GM23338 (cell line): ENCODE data around the gene ARHGAP19. TPM values are rescaled to one million over a fixed set of nuclear protein-coding genes. Genes with fewer than 3 reads are reported as not detected.

ENCODE experiments used
- ATAC-seq: fragments of 200-7000 bp; cut with Tn5 transposase; 3 replicates; pipeline ENCODE4 v1.9.1; 2020
- DNase-seq: peaks from one replicate; pipeline ENCODE4 v3.0.0-alpha.2; 2015; ENCODE audit warnings: low spot score
- H2AFZ ChIP-seq: fragments of 200-600 bp; sonication (generic); 2 replicates; pipeline ENCODE4 v1.8.0; 2016; ENCODE audit warnings: antibody characterized with exemption, mild to moderate bottlenecking, moderate library complexity
- H3F3A ChIP-seq: fragments of 200-600 bp; sonication (generic); replicated peaks from 2 replicates; pipeline ENCODE4 v1.8.0; 2017; ENCODE audit warnings: antibody characterized with exemption, mixed run types, low read depth
- H3K27ac ChIP-seq: fragments of 200-600 bp; sonication (generic); 2 replicates; pipeline ENCODE4 v1.6.1; 2016; ENCODE audit warnings: low read depth
- H3K27me3 ChIP-seq: fragments of 200-600 bp; sonication (generic); 2 replicates; pipeline ENCODE4 v1.8.0; 2016; ENCODE audit warnings: mild to moderate bottlenecking, mixed run types, moderate library complexity; ENCODE audit not compliant: insufficient read depth
- H3K36me3 ChIP-seq: fragments of 200-600 bp; sonication (generic); 2 replicates; pipeline ENCODE4 v1.8.0; 2016; ENCODE audit warnings: mild to moderate bottlenecking; ENCODE audit not compliant: insufficient read depth
- H3K4me1 ChIP-seq: fragments of 200-600 bp; sonication (generic); 2 replicates; pipeline ENCODE4 v1.8.0; 2016; ENCODE audit warnings: mild to moderate bottlenecking, moderate library complexity; ENCODE audit not compliant: insufficient read depth
- H3K4me2 ChIP-seq: fragments of 200-600 bp; sonication (generic); 2 replicates; pipeline ENCODE4 v1.7.1; 2017; ENCODE audit warnings: mixed run types
- H3K4me3 ChIP-seq: fragments of 200-600 bp; sonication (generic); 2 replicates; pipeline ENCODE4 v1.6.1; 2016; ENCODE audit warnings: mixed run types
- H3K79me2 ChIP-seq: fragments of 200-600 bp; sonication (generic); replicated peaks from 2 replicates; pipeline ENCODE4 v1.8.0; 2017; ENCODE audit warnings: mild to moderate bottlenecking; ENCODE audit not compliant: insufficient read depth
- H3K9me2 ChIP-seq: fragments of 200-600 bp; sonication (generic); 2 replicates; pipeline ENCODE4 v1.8.0; 2017; ENCODE audit not compliant: insufficient read depth
- H4K20me1 ChIP-seq: fragments of 200-600 bp; sonication (generic); replicated peaks from 2 replicates; pipeline ENCODE4 v1.8.0; 2017; ENCODE audit warnings: mild to moderate bottlenecking; ENCODE audit not compliant: insufficient read depth
- H3K27ac Mint-ChIP-seq: 2 replicates; pipeline ENCODE4 v1.8.0; 2020; ENCODE audit warnings: inconsistent platforms, mild to moderate bottlenecking, moderate library complexity, mixed read lengths
- H3K27me3 Mint-ChIP-seq: 3 replicates; pipeline ENCODE4 v1.8.0; 2022; ENCODE audit warnings: low read depth, mild to moderate bottlenecking, moderate library complexity, mixed read lengths, inconsistent platforms; ENCODE audit not compliant: insufficient read depth, poor library complexity
- H3K36me3 Mint-ChIP-seq: 3 replicates; pipeline ENCODE4 v1.8.0; 2021; ENCODE audit warnings: low read depth, mild to moderate bottlenecking, inconsistent platforms, moderate library complexity, mixed read lengths
- H3K4me1 Mint-ChIP-seq: 3 replicates; pipeline ENCODE4 v1.8.0; 2020; ENCODE audit warnings: mild to moderate bottlenecking, inconsistent platforms, mixed read lengths
- H3K4me3 Mint-ChIP-seq: 3 replicates; pipeline ENCODE4 v1.8.0; 2021; ENCODE audit warnings: moderate library complexity, mild to moderate bottlenecking, inconsistent platforms, mixed read lengths
- H3K9me3 Mint-ChIP-seq: 3 replicates; pipeline ENCODE4 v1.8.0; 2020; ENCODE audit warnings: moderate library complexity, mild to moderate bottlenecking, inconsistent platforms, mixed read lengths
- CREB1 ChIP-seq: fragments of 250-450 bp; sonication (Bioruptor Pico); IDR thresholded peaks from 2 replicates; pipeline ENCODE4 v1.5.0; 2020; ENCODE audit warnings: low read depth, mild to moderate bottlenecking, moderate library complexity
- EZH2 ChIP-seq: fragments of 200-600 bp; sonication (generic); IDR thresholded peaks from one replicate; pipeline ENCODE4 v1.8.0; 2017; ENCODE audit warnings: antibody characterized with exemption, mild to moderate bottlenecking, low read depth; ENCODE audit not compliant: unreplicated experiment
- POLR2AphosphoS5 ChIP-seq: IDR thresholded peaks from 2 replicates; pipeline ENCODE4 v1.6.1; 2016; ENCODE audit warnings: antibody characterized with exemption, low read depth
- ZNF114 ChIP-seq: fragments of 250-450 bp; sonication (Bioruptor Pico); IDR thresholded peaks from 2 replicates; pipeline ENCODE4 v1.5.0; 2020; ENCODE audit warnings: mild to moderate bottlenecking, moderate library complexity
- ZNF331 ChIP-seq: fragments of 250-450 bp; sonication (Bioruptor Pico); IDR thresholded peaks from 2 replicates; pipeline ENCODE4 v1.5.0; 2020; ENCODE audit warnings: low read depth, mild to moderate bottlenecking, moderate library complexity
- polyA plus RNA-seq: library from polyadenylated mRNA; unstranded; fragments of >200 nt; fragmentation: Nextera tagmentation; extraction: Ambion mirVana; gene quantifications from 2 replicates; pipeline ENCODE4 v1.2.1, GENCODE V29; 2016
- total RNA-seq: library from RNA; depleted of rRNA; stranded (reverse); fragments of >200 nt; shearing (Covaris generic); gene quantifications from 2 replicates; pipeline ENCODE4 v1.2.3, GENCODE V29; 2014
- TF ChIP-seq, protein P1 (sequence below): fragments of 250-450 bp; sonication (Bioruptor Pico); IDR thresholded peaks from 2 replicates; pipeline ENCODE4 v1.5.0; 2020; ENCODE audit warnings: mild to moderate bottlenecking, moderate library complexity

ARHGAP19 gene
- total and polyA plus RNA-seq, 2 experiments from 2014 or later = 11.5 to 38.8 TPM

DNA sequence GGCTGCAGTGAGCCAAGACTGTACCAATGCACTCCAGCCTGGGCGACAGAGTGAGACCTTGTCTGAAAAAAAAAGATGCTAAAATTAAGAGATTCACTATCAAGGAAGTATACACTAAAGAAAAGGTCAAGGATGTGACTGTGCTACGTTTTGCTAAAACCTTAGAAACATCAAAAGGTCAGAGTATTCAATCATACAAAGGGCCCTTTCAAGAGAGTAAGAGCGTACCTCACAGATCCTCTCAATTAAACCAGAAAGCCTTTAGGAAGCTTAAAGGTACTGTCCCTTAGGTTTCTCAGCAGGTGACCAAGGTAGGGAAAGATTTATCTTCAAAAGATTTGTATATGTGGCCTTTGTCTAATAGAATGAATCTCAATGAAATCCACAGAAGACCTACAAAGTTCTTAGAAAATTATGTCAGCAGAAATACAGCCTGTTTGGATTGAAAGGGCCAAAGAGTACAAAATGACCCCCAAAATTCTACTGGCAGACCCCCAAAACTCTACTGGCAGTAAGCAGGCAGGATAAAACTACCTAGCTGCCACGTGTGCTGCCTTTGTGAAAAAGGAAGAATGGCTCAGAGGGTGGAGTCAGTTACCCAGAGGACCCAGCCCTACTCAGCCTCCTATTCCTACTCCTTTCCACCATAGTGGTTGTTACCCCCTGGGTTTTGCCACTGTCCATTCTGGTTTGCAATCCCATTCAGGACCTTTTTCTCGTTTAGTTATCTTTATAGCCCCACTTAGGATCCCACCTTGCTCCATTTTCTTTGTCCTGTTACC lies 36.7 kb downstream of the ARHGAP19 start (continued):
- TF ChIP-seq, protein P1, sequence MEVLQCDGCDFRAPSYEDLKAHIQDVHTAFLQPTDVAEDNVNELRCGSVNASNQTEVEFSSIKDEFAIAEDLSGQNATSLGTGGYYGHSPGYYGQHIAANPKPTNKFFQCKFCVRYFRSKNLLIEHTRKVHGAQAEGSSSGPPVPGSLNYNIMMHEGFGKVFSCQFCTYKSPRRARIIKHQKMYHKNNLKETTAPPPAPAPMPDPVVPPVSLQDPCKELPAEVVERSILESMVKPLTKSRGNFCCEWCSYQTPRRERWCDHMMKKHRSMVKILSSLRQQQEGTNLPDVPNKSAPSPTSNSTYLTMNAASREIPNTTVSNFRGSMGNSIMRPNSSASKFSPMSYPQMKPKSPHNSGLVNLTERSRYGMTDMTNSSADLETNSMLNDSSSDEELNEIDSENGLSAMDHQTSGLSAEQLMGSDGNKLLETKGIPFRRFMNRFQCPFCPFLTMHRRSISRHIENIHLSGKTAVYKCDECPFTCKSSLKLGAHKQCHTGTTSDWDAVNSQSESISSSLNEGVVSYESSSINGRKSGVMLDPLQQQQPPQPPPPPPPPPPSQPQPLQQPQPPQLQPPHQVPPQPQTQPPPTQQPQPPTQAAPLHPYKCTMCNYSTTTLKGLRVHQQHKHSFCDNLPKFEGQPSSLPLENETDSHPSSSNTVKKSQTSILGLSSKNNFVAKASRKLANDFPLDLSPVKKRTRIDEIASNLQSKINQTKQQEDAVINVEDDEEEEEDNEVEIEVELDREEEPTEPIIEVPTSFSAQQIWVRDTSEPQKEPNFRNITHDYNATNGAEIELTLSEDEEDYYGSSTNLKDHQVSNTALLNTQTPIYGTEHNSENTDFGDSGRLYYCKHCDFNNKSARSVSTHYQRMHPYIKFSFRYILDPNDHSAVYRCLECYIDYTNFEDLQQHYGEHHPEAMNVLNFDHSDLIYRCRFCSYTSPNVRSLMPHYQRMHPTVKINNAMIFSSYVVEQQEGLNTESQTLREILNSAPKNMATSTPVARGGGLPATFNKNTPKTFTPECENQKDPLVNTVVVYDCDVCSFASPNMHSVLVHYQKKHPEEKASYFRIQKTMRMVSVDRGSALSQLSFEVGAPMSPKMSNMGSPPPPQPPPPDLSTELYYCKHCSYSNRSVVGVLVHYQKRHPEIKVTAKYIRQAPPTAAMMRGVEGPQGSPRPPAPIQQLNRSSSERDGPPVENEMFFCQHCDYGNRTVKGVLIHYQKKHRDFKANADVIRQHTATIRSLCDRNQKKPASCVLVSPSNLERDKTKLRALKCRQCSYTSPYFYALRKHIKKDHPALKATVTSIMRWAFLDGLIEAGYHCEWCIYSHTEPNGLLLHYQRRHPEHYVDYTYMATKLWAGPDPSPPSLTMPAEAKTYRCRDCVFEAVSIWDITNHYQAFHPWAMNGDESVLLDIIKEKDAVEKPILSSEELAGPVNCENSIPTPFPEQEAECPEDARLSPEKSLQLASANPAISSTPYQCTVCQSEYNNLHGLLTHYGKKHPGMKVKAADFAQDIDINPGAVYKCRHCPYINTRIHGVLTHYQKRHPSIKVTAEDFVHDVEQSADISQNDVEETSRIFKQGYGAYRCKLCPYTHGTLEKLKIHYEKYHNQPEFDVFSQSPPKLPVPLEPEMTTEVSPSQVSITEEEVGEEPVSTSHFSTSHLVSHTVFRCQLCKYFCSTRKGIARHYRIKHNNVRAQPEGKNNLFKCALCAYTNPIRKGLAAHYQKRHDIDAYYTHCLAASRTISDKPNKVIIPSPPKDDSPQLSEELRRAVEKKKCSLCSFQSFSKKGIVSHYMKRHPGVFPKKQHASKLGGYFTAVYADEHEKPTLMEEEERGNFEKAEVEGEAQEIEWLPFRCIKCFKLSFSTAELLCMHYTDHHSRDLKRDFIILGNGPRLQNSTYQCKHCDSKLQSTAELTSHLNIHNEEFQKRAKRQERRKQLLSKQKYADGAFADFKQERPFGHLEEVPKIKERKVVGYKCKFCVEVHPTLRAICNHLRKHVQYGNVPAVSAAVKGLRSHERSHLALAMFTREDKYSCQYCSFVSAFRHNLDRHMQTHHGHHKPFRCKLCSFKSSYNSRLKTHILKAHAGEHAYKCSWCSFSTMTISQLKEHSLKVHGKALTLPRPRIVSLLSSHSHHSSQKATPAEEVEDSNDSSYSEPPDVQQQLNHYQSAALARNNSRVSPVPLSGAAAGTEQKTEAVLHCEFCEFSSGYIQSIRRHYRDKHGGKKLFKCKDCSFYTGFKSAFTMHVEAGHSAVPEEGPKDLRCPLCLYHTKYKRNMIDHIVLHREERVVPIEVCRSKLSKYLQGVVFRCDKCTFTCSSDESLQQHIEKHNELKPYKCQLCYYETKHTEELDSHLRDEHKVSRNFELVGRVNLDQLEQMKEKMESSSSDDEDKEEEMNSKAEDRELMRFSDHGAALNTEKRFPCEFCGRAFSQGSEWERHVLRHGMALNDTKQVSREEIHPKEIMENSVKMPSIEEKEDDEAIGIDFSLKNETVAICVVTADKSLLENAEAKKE = no peak
- TF ChIP-seq CREB1 (CRISPR knock-in tag) (no peak), ZNF114 (no peak), ZNF331 (CRISPR knock-in tag) (no peak), EZH2 (no peak), POLR2AphosphoS5 (no peak)

DNA sequence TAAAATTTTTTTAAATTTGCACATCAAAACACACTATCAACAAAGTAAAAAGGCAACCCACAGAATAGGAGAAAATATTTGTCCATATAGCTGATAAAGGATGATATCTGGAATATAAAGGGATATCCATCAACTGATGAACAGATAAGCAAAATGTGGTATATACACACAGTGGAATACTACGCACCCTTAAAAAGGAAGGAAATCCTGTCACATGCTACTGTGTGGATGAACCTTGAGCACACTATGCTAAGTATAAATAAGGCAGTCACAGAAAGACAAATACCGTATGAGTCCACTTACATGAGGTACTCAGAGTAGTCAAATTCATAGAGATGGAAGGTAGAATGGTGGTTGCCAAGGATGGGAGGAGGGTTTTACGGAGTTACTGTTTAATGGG lies 37.7 kb downstream of the ARHGAP19 start:
- H3K27me3 Mint-ChIP-seq = peaks cover 7% of the 10 kb centered on the region
- TF ChIP-seq ZNF331 (CRISPR knock-in tag) (no peak), EZH2 (no peak), CREB1 (CRISPR knock-in tag) (no peak)
- TF ChIP-seq, protein P1 = no peak

More for the DNA sequence above, 37.7 kb downstream of the ARHGAP19 start:
- no peaks in the 10 kb centered on the region for H3K27me3 ChIP-seq
- H3K4me3 ChIP-seq = no peak overlapping the region
- peaks cover 13% of the 10 kb centered on the region; the same call in 1 of the 2 replicates for H3K36me3 ChIP-seq
- Mint-ChIP-seq H3K27ac (no peak overlapping the region), H3K36me3 (peaks cover 37% of the 10 kb centered on the region), H3K9me3 (peaks cover 2% of the 10 kb centered on the region; the same call in 1 of the 3 replicates), H3K4me3 (no peak overlapping the region), H3K4me1 (no peaks in the 10 kb centered on the region)
- H3K4me1 ChIP-seq = no peaks in the 10 kb centered on the region
- H3K27ac ChIP-seq = no peak overlapping the region
- ATAC-seq = no peak
- H3K79me2 ChIP-seq = 0 out of 2 replicates have a peak, but pooled peaks cover 2% of the 10 kb centered on the region
- DNase-seq = no peak
- no peak overlapping the region for H2AFZ ChIP-seq
- H4K20me1 ChIP-seq = no peaks in the 10 kb centered on the region
- H3K4me2 ChIP-seq = no peak overlapping the region
- 0 out of 2 replicates have a peak, but pooled peaks cover 4% of the 10 kb centered on the region for H3K9me2 ChIP-seq
- 0 out of 2 replicates have a peak, but pooled peaks cover 5% of the 10 kb centered on the region for H3F3A ChIP-seq
